HG03095 (cell line): ENCODE data around the gene FXYD2.

ENCODE experiments used
- ATAC-seq: cut with Tn5 transposase; IDR thresholded peaks from one replicate; pipeline ENCODE4 v1.9.1; 2021; ENCODE audit warnings: moderate library complexity; ENCODE audit not compliant: unreplicated experiment

Gene FXYD2

GRCh38 chr11:117805045-117805444, 19.5 kb downstream of the FXYD2 start:
- no peak for ATAC-seq

DNA sequence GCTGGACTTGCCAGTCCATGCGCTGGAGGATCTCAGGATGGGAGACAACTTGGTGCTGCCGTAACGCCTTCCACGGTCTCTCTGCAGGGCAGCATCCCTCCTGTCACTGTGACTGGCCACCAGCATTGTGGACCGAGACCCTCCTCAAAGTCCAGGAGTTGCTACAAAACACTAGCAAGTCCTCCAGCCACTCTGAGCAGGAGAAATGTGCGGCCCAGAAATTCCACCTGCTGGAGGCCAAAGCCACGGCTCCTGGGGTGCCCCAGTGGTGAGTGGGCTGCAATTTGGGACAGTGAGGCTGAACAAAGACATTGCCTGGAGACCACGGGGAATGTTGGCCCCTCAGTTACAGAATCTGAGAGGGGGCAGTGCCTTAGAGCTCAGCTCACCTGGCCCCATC, 20.6 kb downstream of the FXYD2 start:
- ATAC-seq, result no peak

- no peak for ATAC-seq
Observed at GRCh38 chr11:117799634-117800033, 24.9 kb downstream of the FXYD2 start.

- ATAC-seq, result no peak
Observed at GRCh38 chr11:117796872-117797529, 27.5 kb downstream of the FXYD2 start, which contains the start of gene DSCAML1. Gene DSCAML1 (minus strand): TSS chr11:117797216. CDS start chr11:117797079, 137 bp downstream.

- ATAC-seq, result no peak
Observed at GRCh38 chr11:117796456-117796871, 28.1 kb downstream of the FXYD2 start.

DNA sequence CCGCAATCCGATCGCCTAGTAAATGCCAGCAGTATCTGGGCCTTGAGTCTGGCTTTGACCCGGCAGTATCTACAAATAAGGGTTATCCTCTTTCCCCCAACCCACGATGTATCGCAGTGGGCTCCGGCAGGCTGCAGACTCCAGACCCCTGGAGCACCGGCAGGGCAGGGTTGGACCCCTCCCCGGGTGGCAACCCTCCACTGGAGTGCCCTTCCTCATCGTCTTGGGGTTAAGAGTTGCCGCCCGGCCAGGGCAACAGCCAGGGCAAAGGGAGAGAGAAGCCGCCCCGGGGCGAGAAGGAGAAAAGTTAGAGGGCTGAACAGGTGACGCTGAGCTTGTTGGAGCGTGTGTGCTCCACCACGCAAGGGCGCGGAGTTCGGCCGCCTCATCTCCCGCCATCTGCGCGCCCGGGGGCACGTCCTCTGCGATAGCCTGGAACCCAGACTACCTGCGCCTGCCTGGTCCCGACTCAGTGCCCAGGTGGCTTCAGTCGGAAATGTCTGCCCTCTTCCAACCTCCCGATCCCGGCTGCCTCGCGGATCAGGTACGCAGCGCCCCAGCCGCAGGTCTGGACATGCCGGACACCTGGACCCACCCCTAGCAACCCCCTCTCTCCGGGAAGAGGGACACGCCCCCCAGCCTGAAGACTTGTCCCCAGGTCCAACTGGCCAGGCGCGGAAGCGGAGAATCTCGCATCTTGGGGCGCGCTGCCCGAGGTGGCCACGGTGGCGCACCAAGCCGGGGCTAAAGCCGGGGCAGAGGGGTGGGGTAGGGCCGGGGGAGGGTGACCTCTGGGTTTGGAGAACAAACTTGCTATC, 28.7 kb downstream of the FXYD2 start:
- no peak for ATAC-seq

GRCh38 chr11:117794772-117795629, 29.5 kb downstream of the FXYD2 start:
- ATAC-seq, result no peak

GRCh38 chr11:117794135-117794534, 30.4 kb downstream of the FXYD2 start:
- ATAC-seq, result no peak

DNA sequence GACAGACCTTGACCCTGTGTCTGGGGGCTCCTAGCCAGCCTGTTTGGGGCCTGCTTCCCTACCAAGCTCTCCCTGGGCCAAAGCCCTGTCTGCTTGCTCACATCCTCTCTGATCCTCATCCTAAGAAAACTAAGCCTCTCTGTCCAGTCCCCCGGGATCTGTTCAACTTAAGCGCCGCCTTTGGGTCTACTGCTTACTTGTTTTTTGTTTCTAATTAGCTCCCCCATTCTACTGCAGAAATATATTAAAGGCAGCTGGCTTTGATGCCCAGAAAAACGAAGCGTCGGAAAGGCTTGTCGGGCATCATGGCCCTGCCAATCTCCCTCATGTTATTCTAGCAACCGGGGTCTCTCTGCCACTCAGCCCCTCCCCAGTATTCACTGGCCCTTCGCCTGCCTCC, 31.0 kb downstream of the FXYD2 start:
- ATAC-seq, result no peak

DNA sequence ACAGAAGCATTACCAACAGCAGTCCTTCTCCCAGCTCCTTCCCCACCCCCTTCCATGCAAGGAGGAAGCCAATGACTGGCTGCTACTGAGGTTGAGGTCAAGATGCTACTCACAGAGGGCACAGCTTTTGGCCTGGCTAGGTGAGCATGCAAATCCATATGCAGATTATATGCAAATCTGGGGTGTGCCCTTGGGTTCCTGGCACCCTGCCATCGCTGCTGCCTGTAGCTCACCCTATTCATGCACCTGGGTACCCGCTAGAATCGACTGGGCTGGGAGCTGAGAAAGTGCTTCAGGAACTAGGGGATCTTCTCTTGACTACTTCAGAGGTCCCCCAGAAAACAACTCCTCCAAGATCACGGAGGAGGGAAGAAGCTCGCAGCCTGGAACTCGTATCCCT, 31.6 kb downstream of the FXYD2 start:
- ATAC-seq, result no peak

DNA sequence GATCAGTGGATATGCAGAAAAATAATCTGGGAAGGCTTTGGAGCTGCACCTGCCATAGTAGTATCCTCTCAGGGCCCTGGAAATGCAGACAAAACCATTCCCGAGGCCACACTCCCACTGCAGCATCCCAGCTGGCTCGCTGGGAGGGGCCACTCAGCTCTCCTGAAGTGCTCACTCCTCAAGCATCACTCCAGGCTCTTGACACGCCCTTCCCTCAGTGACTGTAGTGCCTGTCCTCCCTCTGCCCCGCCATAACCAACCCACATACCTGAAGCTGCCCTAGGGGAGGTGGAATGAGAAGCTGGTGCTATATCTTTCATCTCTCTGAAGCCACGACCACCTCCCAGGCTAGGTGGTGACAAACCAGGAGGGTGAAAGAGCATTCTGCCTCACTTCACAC, 32.3 kb downstream of the FXYD2 start:
- ATAC-seq, result no peak

DNA sequence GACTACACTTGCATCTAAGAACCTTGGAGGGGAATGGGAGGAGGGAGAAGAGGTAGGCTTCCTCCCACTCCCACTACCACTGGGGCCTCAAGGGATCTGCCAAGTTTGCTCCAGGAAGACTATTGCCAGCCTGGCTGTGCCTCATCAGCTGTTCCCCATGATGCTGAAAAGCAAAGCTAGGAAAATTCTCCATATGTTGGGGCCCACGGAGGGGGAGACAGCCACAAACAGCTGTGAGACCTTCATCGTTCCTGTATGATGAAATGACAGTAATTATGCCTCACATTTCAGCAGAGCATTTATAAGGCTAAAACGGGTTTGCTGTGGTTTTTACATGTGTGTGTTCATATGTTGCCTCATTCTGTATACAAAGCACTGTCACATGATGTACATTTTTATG, 34.3 kb downstream of the FXYD2 start:
- ATAC-seq, result no peak

DNA sequence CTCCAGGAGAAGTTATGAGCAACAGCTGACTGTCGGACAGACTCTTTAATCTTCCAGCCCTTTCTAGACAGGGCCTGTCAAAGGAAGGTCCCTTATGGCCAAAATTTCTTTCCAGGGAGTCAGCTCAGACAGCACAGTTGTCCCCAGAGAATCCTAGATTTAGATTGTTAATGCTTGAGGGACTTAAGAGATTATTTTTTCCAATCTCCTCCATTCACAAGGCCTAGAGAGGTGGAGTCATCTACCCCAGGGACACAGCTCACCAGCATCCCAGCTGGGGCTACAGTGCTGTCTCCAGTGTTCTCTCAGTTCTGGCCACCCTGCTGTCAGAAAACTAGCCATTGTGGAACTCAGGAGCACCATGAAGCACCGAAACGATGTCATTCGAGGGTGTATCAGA, 35.3 kb downstream of the FXYD2 start:
- no peak for ATAC-seq

GRCh38 chr11:117786135-117786870, 38.2 kb downstream of the FXYD2 start:
- ATAC-seq, result no peak

- no peak for ATAC-seq
Observed at GRCh38 chr11:117782101-117782500, 42.4 kb downstream of the FXYD2 start.

DNA sequence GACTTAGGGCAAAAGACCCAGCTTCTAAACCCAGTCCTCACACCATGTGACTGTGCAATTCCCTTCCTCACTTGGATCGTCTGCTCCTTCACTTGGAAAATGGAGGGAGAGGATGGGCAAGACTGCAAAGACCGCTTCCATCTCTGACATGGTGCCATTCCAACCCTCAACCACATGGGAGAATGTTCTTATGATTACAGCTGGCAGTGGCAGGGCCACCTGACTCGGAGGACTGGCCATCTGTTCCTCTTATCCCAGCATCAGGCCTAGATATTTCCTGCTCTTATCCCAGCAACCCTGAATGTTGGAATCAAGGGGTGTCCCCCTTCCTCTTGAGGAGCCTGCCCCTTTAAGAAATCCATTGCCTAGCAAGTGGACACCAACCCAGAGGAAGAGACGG, 42.9 kb downstream of the FXYD2 start:
- ATAC-seq, result no peak

DNA sequence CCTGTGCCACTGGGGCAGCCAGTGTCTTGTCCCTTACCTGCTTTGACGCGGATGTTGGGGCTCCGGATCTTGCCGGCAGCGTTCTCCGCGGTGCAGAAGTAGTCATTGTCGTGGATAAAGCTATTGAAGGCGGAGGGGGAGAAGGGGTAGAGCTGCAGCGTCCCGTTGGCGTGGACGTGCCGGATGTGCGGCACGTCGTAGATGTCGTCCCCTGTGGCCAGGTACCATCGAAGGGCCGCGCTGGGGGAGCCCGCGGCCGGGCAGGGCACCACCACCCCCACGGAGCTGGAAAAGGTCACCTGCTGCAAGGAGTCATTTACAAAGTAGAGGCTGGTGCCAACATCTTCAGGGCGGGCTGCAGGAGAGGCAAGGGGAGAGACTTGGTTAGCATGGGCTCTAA, 44.1 kb downstream of the FXYD2 start:
- ATAC-seq, result no peak

- no peak for ATAC-seq
Observed at GRCh38 chr11:117774553-117774952, 50.0 kb downstream of the FXYD2 start.

- no peak for ATAC-seq
Observed at GRCh38 chr11:117772360-117772759, 52.2 kb downstream of the FXYD2 start.

GRCh38 chr11:117771841-117772240, 52.7 kb downstream of the FXYD2 start:
- no peak for ATAC-seq

GRCh38 chr11:117771197-117771596, 53.3 kb downstream of the FXYD2 start:
- ATAC-seq, result no peak
